GM21576 (cell line): ENCODE data around the gene SNX14.
A peak's percentile ranks its signal among the peaks of the same experiment; 100 is the strongest.

Source experiments
- ATAC-seq: cut with Tn5 transposase; IDR thresholded peaks from one replicate; pipeline ENCODE4 v1.9.1; 2021; ENCODE audit warnings: mild to moderate bottlenecking, moderate library complexity; ENCODE audit not compliant: unreplicated experiment

The SNX14 gene

GRCh38 chr6:85464722-85465150 is 128.9 kb downstream of the SNX14 start:
- ATAC-seq = no peak

- no peak for ATAC-seq
Measured at GRCh38 chr6:85464260-85464644, 129.4 kb downstream of the SNX14 start.

- no peak for ATAC-seq
Measured at GRCh38 chr6:85463621-85464259, 129.9 kb downstream of the SNX14 start.

- ATAC-seq = no peak
Measured at GRCh38 chr6:85462673-85463072, 131.0 kb downstream of the SNX14 start.

- ATAC-seq = no peak
Measured at GRCh38 chr6:85461798-85462170, 131.9 kb downstream of the SNX14 start.

- peak; percentile 88 for ATAC-seq
Measured at GRCh38 chr6:85460921-85461797, 132.5 kb downstream of the SNX14 start.

GRCh38 chr6:85460154-85460920 is 133.3 kb downstream of the SNX14 start:
- ATAC-seq = no peak

GRCh38 chr6:85459224-85459901 is 134.3 kb downstream of the SNX14 start:
- ATAC-seq = no peak

GRCh38 chr6:85458782-85459181 is 134.9 kb downstream of the SNX14 start:
- ATAC-seq = no peak

- ATAC-seq = no peak
Measured at GRCh38 chr6:85458184-85458583, 135.5 kb downstream of the SNX14 start.

- ATAC-seq = no peak
Measured at GRCh38 chr6:85456782-85457181, 136.9 kb downstream of the SNX14 start.
